HepG2 (cell line): ENCODE data around the gene ALG14. TPM values are rescaled to one million over a fixed set of nuclear protein-coding genes. Genes with fewer than 3 reads are reported as not detected.

Experiments used
- ATAC-seq: fragments of 200-7000 bp; cut with Tn5 transposase; 3 replicates; pipeline ENCODE4 v1.9.1; 2020; ENCODE audit warnings: mild to moderate bottlenecking, moderate library complexity
- BruUV-seq: library from RNA; stranded (reverse); fragments of 400-500 nt; replicated peaks from 2 replicates; lab custom pipeline; 2021; lab: Mats Ljungman, UMichigan
- CTCF ChIA-PET: fragments of 300-600 bp; formaldehyde crosslinking; extraction: SDS; loops from one replicate; lab custom pipeline; 2021; ENCODE audit warnings: low total read pairs, inconsistent platforms, low intra/inter-chr PET ratio; lab: Yijun Ruan, JAX
- POLR2A ChIA-PET: fragments of 350-600 bp; sonication (Branson Sonifier 250); formaldehyde crosslinking; loops from one replicate; lab custom pipeline; 2020; ENCODE audit warnings: antibody characterized with exemption, inconsistent platforms; lab: Yijun Ruan, JAX
- DNase-seq: peaks from one replicate; pipeline ENCODE4 v3.0.0-alpha.2; 2015; ENCODE audit warnings: low spot score
- FAIRE-seq: peaks from 3 replicates; lab custom pipeline; 2011; peaks lifted over from hg19 to GRCh38; lab: Jason Lieb, UNC
- H2AFZ ChIP-seq: one replicate; pipeline ENCODE4 v1.6.1; 2011; ENCODE audit warnings: low read length, inconsistent platforms
- H3K27ac ChIP-seq: fragments of 300-600 bp; 3 replicates; pipeline ENCODE4 v1.8.0; 2011; ENCODE audit warnings: mixed run types, mild to moderate bottlenecking, mixed read lengths, low read length, inconsistent platforms; ENCODE audit not compliant: insufficient read depth; ENCODE audit errors: extremely low read length
- H3K27me3 ChIP-seq, 2 experiments: fragments of 200-600 bp in 1 of 2; 2 replicates in 1 of 2; 3 replicates in 1 of 2; pipeline versions ENCODE4 v1.6.0 to v1.8.0; 2011; ENCODE audit warnings: low read length in 2 of 2, mild to moderate bottlenecking in 2 of 2, moderate library complexity in 2 of 2, inconsistent platforms in 1 of 2; ENCODE audit not compliant: insufficient read depth in 2 of 2, control insufficient read depth in 1 of 2
- H3K36me3 ChIP-seq, 2 experiments: fragments of 200-600 bp in 1 of 2; replicated peaks in 1 of 2; 2 replicates in 1 of 2; 3 replicates in 1 of 2; pipeline versions ENCODE4 v1.5.1 to v1.8.0; 2011; ENCODE audit warnings: low read length in 2 of 2, inconsistent platforms in 1 of 2; ENCODE audit not compliant: insufficient read depth in 2 of 2, control insufficient read depth in 1 of 2
- H3K4me1 ChIP-seq: 2 replicates; pipeline ENCODE4 v1.5.1; 2012; ENCODE audit warnings: low read length, inconsistent platforms; ENCODE audit not compliant: insufficient read depth
- H3K4me2 ChIP-seq: 2 replicates; pipeline ENCODE4 v1.6.0; 2011; ENCODE audit warnings: low read depth, low read length, inconsistent platforms
- H3K4me3 ChIP-seq, 3 experiments: fragments of 200-600 bp in 1 of 3; sonication (generic), shearing (Covaris generic) in 1 of 3; replicated peaks in 1 of 3; 2 replicates each; pipeline ENCODE4 v1.5.1; 2011 to 2016; ENCODE audit warnings: low read length in 3 of 3, inconsistent platforms in 2 of 3, low read depth in 2 of 3, mild to moderate bottlenecking in 2 of 3, control low read depth in 1 of 3, mixed read lengths in 1 of 3; ENCODE audit not compliant: insufficient read depth in 1 of 3
- H3K79me2 ChIP-seq: one replicate; pipeline ENCODE4 v1.6.1; 2011; ENCODE audit warnings: low read length, inconsistent platforms; ENCODE audit not compliant: insufficient read depth
- H3K9ac ChIP-seq: 2 replicates; pipeline ENCODE4 v1.6.0; 2011; ENCODE audit warnings: mild to moderate bottlenecking, low read depth, low read length, inconsistent platforms; ENCODE audit not compliant: insufficient read depth
- H3K9me3 ChIP-seq: 2 replicates; pipeline ENCODE4 v1.5.1; 2012; ENCODE audit warnings: mild to moderate bottlenecking, low read length
- H4K20me1 ChIP-seq: 2 replicates; pipeline ENCODE4 v1.6.0; 2011; ENCODE audit warnings: inconsistent platforms, mild to moderate bottlenecking, low read length, moderate library complexity; ENCODE audit not compliant: insufficient read depth
- DR1 ChIP-seq: sonication (generic); formaldehyde crosslinking; IDR thresholded peaks from 2 replicates; pipeline ENCODE4 v1.8.0; 2021; ENCODE audit warnings: mild to moderate bottlenecking, missing genetic modification reagents, inconsistent platforms
- MIER3 ChIP-seq: IDR thresholded peaks from 2 replicates; pipeline ENCODE4 v1.6.1; 2016; ENCODE audit warnings: missing compliant biosample characterization, borderline replicate concordance
- MXD4 ChIP-seq: IDR thresholded peaks from 2 replicates; pipeline ENCODE4 v1.6.1; 2016; ENCODE audit warnings: mild to moderate bottlenecking, missing biosample characterization, missing genetic modification reagents
- REPIN1 ChIP-seq: sonication (generic); formaldehyde crosslinking; IDR thresholded peaks from 2 replicates; pipeline ENCODE4 v1.8.0; 2022; ENCODE audit warnings: missing genetic modification reagents, low read depth, mild to moderate bottlenecking, borderline replicate concordance
- SSRP1 ChIP-seq: IDR thresholded peaks from 2 replicates; pipeline ENCODE4 v1.6.1; 2016; ENCODE audit warnings: control low read depth
- ZNF775 ChIP-seq: sonication (generic); formaldehyde crosslinking; IDR thresholded peaks from 2 replicates; pipeline ENCODE4 v1.4.0; 2020; ENCODE audit warnings: missing genetic modification reagents, mild to moderate bottlenecking, moderate library complexity, borderline replicate concordance
- ZNF790 ChIP-seq: sonication (generic); formaldehyde crosslinking; IDR thresholded peaks from 2 replicates; pipeline ENCODE4 v1.8.0; 2022; ENCODE audit warnings: missing genetic modification reagents, mild to moderate bottlenecking, borderline replicate concordance
- WGBS: methylation state at CpG from one replicate; pipeline ENCODE4 v1.1.6; 2017; ENCODE audit warnings: low lambda C conversion rate; 5-methylcytosine and 5-hydroxymethylcytosine counted together
- in situ Hi-C: cut with HindIII; loops from 2 replicates; pipeline ENCODE4 v1.10.0; 2017; ENCODE audit warnings: low pct_unique_long_range_greater_than_20kb; ENCODE audit not compliant: extremely low pct_ligation_motif_present
- intact Hi-C: fragments of 100-400 bp; cut with micrococcal nuclease; formaldehyde crosslinking; loops from one replicate; pipeline ENCODE4 v1.10.0; 2022; ENCODE audit not compliant: unreplicated experiment
- polyA plus RNA-seq, 8 experiments: library from polyadenylated mRNA; depleted of rRNA in 3 of 8; stranded (reverse) in 7 of 8; unstranded in 1 of 8; fragments of >200 nt; fragmentation: Illumina TruSeq in 4 of 8; extraction: Trizol in 4 of 8; gene quantifications; 2 replicates each; pipeline versions ENCODE4 v1.2.1 to v1.2.3, GENCODE V29; 2011 to 2016; ENCODE audit warnings: low read depth in 4 of 8, missing spikeins in 1 of 8, mixed read lengths in 1 of 8; ENCODE audit not compliant: insufficient read depth in 1 of 8
- total RNA-seq, 5 experiments: library from RNA; depleted of rRNA; stranded (reverse); fragments of >200 nt; fragmentation: Illumina TruSeq; extraction: Trizol; gene quantifications; 2 replicates each; pipeline ENCODE4 v1.2.3, GENCODE V29; 2016; ENCODE audit warnings: low read depth in 1 of 5
- TF ChIP-seq, protein P1 (sequence below): sonication (generic); formaldehyde crosslinking; IDR thresholded peaks from 2 replicates; pipeline ENCODE4 v1.8.0; 2023; ENCODE audit warnings: mild to moderate bottlenecking, missing genetic modification reagents
- TF ChIP-seq, protein P2 (sequence below): sonication (generic); formaldehyde crosslinking; IDR thresholded peaks from 2 replicates; pipeline ENCODE4 v1.5.0; 2020; ENCODE audit warnings: missing genetic modification reagents
- TF ChIP-seq, protein P3 (sequence below): sonication (generic); formaldehyde crosslinking; IDR thresholded peaks from 2 replicates; pipeline ENCODE4 v1.8.1; 2023; ENCODE audit warnings: missing genetic modification reagents, mild to moderate bottlenecking, borderline replicate concordance
- TF ChIP-seq, protein P4 (sequence below): sonication (generic); formaldehyde crosslinking; IDR thresholded peaks from 2 replicates; pipeline ENCODE4 v1.4.0; 2020; ENCODE audit warnings: mild to moderate bottlenecking, missing genetic modification reagents
- TF ChIP-seq, protein P5 (sequence below): sonication (generic); formaldehyde crosslinking; conservative IDR thresholded peaks from 2 replicates; pipeline ENCODE4 v1.8.0; 2022; ENCODE audit warnings: low read depth, missing genetic modification reagents

The ALG14 gene
- total and polyA plus RNA-seq, 2 of the 13 experiments (the other 11 are each of a cell fraction or from before 2014, with no cell fraction given), result 4.5 to 12.7 TPM

DNA sequence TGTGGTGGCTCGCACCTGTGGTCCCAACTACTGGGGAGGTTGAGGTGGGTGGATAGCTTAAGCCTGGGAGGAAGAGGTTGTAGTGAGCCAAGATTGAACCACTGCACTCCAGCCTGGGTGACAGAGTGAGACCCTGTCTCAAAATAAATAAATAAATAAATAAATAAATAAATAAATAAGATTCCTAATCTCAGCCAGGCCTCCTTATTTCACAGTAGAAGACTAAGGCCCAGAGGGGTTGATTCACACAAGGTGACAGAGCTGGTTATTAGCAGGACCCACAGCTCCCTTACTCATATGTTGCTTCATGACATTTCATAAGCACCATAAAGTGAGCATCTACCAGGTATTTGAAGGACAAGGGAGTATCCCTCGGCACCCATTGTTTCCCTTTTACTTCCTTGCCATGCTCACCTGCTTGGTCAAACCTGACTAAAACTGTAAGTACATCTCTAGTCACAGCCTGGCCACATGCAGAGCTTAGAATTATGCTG, 32.7 kb downstream of the ALG14 start:
- no peaks in the 10 kb centered on the region for H4K20me1 ChIP-seq
- H2AFZ ChIP-seq, result no peak overlapping the region
- H3K27ac ChIP-seq, result no peak overlapping the region
- ATAC-seq (no peak), FAIRE-seq (no peak), DNase-seq (no peak)
- H3K4me1 ChIP-seq, result peaks cover 17% of the 10 kb centered on the region
- intact Hi-C loops (loop anchor here (5.0 kb wide), 2 partner anchors 78 to 233 kb away; no protein-coding TSS in a partner anchor), in situ Hi-C loops (loop anchor here (5.0 to 25.0 kb wide), 3 partner anchors 118 to 503 kb away; partner anchors contain the start of gene F3)
- no peaks in the 10 kb centered on the region for H3K27me3 ChIP-seq
- H3K9me3 ChIP-seq, result no peaks in the 10 kb centered on the region
- no peaks in the 10 kb centered on the region for H3K79me2 ChIP-seq
- no peaks in the 10 kb centered on the region for H3K36me3 ChIP-seq
- H3K9ac ChIP-seq, result no peak overlapping the region
- POLR2A ChIA-PET, result no interaction called here
- 94% methylated on average over 2 of the region's 2 CpGs for WGBS
- CTCF ChIA-PET, result interaction anchor here (5.2 kb wide), 1 partner anchor 186 kb away, joined by 120 read pairs; no protein-coding TSS in a partner anchor
- no peak overlapping the region for H3K4me3 ChIP-seq
- no peak overlapping the region for H3K4me2 ChIP-seq
- TF ChIP-seq ZNF775 (CRISPR knock-in tag) (no peak), MXD4 (no peak), SSRP1 (CRISPR knock-in tag) (no peak)
- TF ChIP-seq, protein P1, sequence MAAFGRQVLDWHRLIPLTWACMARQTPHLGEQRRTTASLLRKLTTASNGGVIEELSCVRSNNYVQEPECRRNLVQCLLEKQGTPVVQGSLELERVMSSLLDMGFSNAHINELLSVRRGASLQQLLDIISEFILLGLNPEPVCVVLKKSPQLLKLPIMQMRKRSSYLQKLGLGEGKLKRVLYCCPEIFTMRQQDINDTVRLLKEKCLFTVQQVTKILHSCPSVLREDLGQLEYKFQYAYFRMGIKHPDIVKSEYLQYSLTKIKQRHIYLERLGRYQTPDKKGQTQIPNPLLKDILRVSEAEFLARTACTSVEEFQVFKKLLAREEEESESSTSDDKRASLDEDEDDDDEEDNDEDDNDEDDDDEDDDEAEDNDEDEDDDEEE (CRISPR knock-in tag), result no peak
- BruUV-seq, result no TSS peak

DNA sequence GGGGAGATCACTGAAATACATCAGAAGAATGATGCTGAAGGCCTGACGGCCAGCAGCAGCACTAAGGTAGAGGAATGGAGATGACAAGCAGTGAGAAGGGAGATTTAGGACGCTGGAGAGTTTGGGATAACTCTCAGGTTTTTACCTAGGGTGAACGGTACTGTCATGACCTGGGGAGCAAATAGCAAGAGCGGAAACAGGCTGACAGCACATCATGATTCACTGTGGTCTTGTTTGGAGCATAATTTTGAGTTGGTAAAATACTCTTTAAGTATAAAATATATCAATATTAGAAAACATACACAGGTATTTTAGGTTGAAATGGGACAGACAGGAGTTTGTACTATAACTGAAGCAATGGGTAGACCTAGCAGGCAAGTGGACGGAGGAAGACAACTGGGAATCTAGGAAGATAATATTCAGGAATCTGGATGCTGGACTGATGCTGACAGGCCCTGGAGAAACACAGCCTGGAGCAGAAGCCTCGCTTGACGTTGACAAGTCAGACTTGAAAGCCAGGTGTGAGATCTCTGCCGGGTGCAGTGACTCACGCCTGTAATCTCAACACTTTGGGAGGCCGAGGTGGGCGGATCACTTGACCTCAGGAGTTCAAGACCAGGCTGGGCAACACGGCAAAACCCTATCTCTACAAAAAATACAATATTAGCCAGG, 33.3 kb downstream of the ALG14 start:
- no peaks in the 10 kb centered on the region for H4K20me1 ChIP-seq
- in situ Hi-C loops, result loop anchor here (5.0 to 25.0 kb wide), 3 partner anchors 117 to 502 kb away; partner anchors contain the start of gene F3
- no TSS peak for BruUV-seq
- FAIRE-seq (no peak), ATAC-seq (no peak), DNase-seq (no peak)
- H2AFZ ChIP-seq, result no peak overlapping the region
- H3K9ac ChIP-seq, result no peak overlapping the region
- H3K36me3 ChIP-seq, result no peaks in the 10 kb centered on the region
- CTCF ChIA-PET, result interaction anchor here (5.2 kb wide), 1 partner anchor 185 kb away, joined by 120 read pairs; no protein-coding TSS in a partner anchor
- H3K27me3 ChIP-seq, result no peaks in the 10 kb centered on the region
- no peaks in the 10 kb centered on the region for H3K9me3 ChIP-seq
- peaks cover 17% of the 10 kb centered on the region for H3K4me1 ChIP-seq
- POLR2A ChIA-PET, result no interaction called here
- H3K4me3 ChIP-seq, result no peak overlapping the region
- H3K4me2 ChIP-seq, result no peak overlapping the region
- intact Hi-C loops, result loop anchor here (5.0 kb wide), 2 partner anchors 77 to 232 kb away; no protein-coding TSS in a partner anchor
- no peaks in the 10 kb centered on the region for H3K79me2 ChIP-seq
- WGBS, result 88% methylated on average over 12 of the region's 12 CpGs
- H3K27ac ChIP-seq, result no peak overlapping the region
- TF ChIP-seq, protein P2, sequence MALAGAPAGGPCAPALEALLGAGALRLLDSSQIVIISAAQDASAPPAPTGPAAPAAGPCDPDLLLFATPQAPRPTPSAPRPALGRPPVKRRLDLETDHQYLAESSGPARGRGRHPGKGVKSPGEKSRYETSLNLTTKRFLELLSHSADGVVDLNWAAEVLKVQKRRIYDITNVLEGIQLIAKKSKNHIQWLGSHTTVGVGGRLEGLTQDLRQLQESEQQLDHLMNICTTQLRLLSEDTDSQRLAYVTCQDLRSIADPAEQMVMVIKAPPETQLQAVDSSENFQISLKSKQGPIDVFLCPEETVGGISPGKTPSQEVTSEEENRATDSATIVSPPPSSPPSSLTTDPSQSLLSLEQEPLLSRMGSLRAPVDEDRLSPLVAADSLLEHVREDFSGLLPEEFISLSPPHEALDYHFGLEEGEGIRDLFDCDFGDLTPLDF (CRISPR knock-in tag), result no peak
- TF ChIP-seq ZNF790, result no peak
- TF ChIP-seq, protein P3, sequence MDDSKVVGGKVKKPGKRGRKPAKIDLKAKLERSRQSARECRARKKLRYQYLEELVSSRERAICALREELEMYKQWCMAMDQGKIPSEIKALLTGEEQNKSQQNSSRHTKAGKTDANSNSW (CRISPR knock-in tag), result no peak
- TF ChIP-seq, protein P4, sequence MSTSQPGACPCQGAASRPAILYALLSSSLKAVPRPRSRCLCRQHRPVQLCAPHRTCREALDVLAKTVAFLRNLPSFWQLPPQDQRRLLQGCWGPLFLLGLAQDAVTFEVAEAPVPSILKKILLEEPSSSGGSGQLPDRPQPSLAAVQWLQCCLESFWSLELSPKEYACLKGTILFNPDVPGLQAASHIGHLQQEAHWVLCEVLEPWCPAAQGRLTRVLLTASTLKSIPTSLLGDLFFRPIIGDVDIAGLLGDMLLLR (CRISPR knock-in tag), result no peak
- TF ChIP-seq, protein P5, sequence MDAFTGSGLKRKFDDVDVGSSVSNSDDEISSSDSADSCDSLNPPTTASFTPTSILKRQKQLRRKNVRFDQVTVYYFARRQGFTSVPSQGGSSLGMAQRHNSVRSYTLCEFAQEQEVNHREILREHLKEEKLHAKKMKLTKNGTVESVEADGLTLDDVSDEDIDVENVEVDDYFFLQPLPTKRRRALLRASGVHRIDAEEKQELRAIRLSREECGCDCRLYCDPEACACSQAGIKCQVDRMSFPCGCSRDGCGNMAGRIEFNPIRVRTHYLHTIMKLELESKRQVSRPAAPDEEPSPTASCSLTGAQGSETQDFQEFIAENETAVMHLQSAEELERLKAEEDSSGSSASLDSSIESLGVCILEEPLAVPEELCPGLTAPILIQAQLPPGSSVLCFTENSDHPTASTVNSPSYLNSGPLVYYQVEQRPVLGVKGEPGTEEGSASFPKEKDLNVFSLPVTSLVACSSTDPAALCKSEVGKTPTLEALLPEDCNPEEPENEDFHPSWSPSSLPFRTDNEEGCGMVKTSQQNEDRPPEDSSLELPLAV (CRISPR knock-in tag), result no peak
- TF ChIP-seq REPIN1, result no peak
- TF ChIP-seq DR1, result no peak
- TF ChIP-seq MIER3 (CRISPR knock-in tag), result no peak
- TF ChIP-seq, all 625 proteins: peak for 0
